Keratinocyte (primary cell): Measurements from ENCODE around the gene TMEM144. TPM values are rescaled to one million over a fixed set of nuclear protein-coding genes. Genes with fewer than 3 reads are reported as not detected.

ENCODE experiments used
- DNase-seq: peaks from one replicate; pipeline ENCODE4 v3.0.0-alpha.2; 2011; ENCODE audit warnings: low read depth, missing footprints, low spot score
- FAIRE-seq: peaks from 2 replicates; lab custom pipeline; 2011; peaks lifted over from hg19 to GRCh38; lab: Jason Lieb, UNC
- H2AFZ ChIP-seq: 2 replicates; pipeline ENCODE4 v1.6.0; 2012; ENCODE audit warnings: low read length, control low read depth, inconsistent platforms; ENCODE audit not compliant: control insufficient read depth
- H3K27ac ChIP-seq: 2 replicates; pipeline ENCODE4 v1.5.1; 2011; ENCODE audit warnings: low read length; ENCODE audit not compliant: control insufficient read depth, insufficient read depth
- H3K27me3 ChIP-seq: 3 replicates; pipeline ENCODE4 v1.6.0; 2011; ENCODE audit warnings: low read length; ENCODE audit not compliant: control insufficient read depth, insufficient read depth; ENCODE audit errors: extremely low read depth
- H3K36me3 ChIP-seq, 2 experiments: 2 replicates in 1 of 2; 3 replicates in 1 of 2; pipeline ENCODE4 v1.5.1; 2011; ENCODE audit warnings: low read length in 2 of 2, mild to moderate bottlenecking in 1 of 2; ENCODE audit not compliant: control insufficient read depth in 2 of 2, insufficient read depth in 2 of 2; ENCODE audit errors: extremely low read depth in 1 of 2
- H3K4me1 ChIP-seq: 3 replicates; pipeline ENCODE4 v1.5.1; 2011; ENCODE audit warnings: low read length; ENCODE audit not compliant: control insufficient read depth, insufficient read depth; ENCODE audit errors: extremely low read depth
- H3K4me2 ChIP-seq: 3 replicates; pipeline ENCODE4 v1.6.0; 2011; ENCODE audit warnings: low read depth, low read length; ENCODE audit not compliant: control insufficient read depth, insufficient read depth; ENCODE audit errors: extremely low read depth
- H3K4me3 ChIP-seq, 3 experiments: fragments of 200-600 bp in 1 of 3; sonication (generic) in 1 of 3; 2 replicates in 2 of 3; 3 replicates in 1 of 3; pipeline ENCODE4 v1.5.1; 2011 to 2016; ENCODE audit warnings: low read length in 3 of 3, mild to moderate bottlenecking in 3 of 3, control low read depth in 2 of 3, inconsistent platforms in 1 of 3, low read depth in 1 of 3, mixed read lengths in 1 of 3, mixed run types in 1 of 3, moderate library complexity in 1 of 3; ENCODE audit not compliant: control insufficient read depth in 2 of 3, insufficient read depth in 2 of 3; ENCODE audit errors: extremely low read depth in 1 of 3
- H3K79me2 ChIP-seq: 2 replicates; pipeline ENCODE4 v1.6.0; 2012; ENCODE audit warnings: low read length; ENCODE audit not compliant: control insufficient read depth, insufficient read depth
- H3K9ac ChIP-seq: 3 replicates; pipeline ENCODE4 v1.6.0; 2011; ENCODE audit warnings: low read length; ENCODE audit not compliant: control insufficient read depth, insufficient read depth; ENCODE audit errors: extremely low read depth
- H3K9me1 ChIP-seq: 3 replicates; pipeline ENCODE4 v1.6.0; 2011; ENCODE audit warnings: low read length; ENCODE audit not compliant: control insufficient read depth, insufficient read depth; ENCODE audit errors: extremely low read depth
- H3K9me3 ChIP-seq: 2 replicates; pipeline ENCODE4 v1.5.1; 2012; ENCODE audit warnings: low read depth, low read length; ENCODE audit not compliant: control insufficient read depth
- H4K20me1 ChIP-seq: 3 replicates; pipeline ENCODE4 v1.6.0; 2011; ENCODE audit warnings: low read length; ENCODE audit not compliant: control insufficient read depth, insufficient read depth; ENCODE audit errors: extremely low read depth
- EZH2 ChIP-seq: IDR thresholded peaks from one replicate; pipeline ENCODE4 v1.6.1; 2012; ENCODE audit warnings: inconsistent platforms, mild to moderate bottlenecking, low read length, moderate library complexity
- dilution Hi-C: fragments of 300-500 bp; cut with MboI; formaldehyde crosslinking; loops from one replicate; pipeline ENCODE4 v1.7.0; 2020; ENCODE audit warnings: low sequenced_read_pairs; ENCODE audit not compliant: extremely low pct_ligation_motif_present
- polyA plus RNA-seq, 5 experiments: library from polyadenylated mRNA; depleted of rRNA in 3 of 5; stranded (reverse) in 3 of 5; stranded (forward) in 1 of 5; unstranded in 1 of 5; fragments of >200 nt; gene quantifications; 1 replicate in 1 of 5; 2 replicates in 3 of 5; 3 replicates in 1 of 5; pipeline versions ENCODE4 v1.2.1 to v1.2.3, GENCODE V29; 2011 to 2012; ENCODE audit warnings: missing spikeins in 2 of 5, low read depth in 1 of 5, low replicate concordance in 1 of 5
- TF ChIP-seq, protein P1 (sequence below), 3 experiments: IDR thresholded peaks in 1 of 3; conservative IDR thresholded peaks in 1 of 3; optimal IDR thresholded peaks in 1 of 3; 2 replicates in 2 of 3; 3 replicates in 1 of 3; pipeline versions ENCODE3 to v1.5.1; 2011; ENCODE audit warnings: low read length in 3 of 3, mild to moderate bottlenecking in 3 of 3, moderate library complexity in 2 of 3, control low read depth in 1 of 3, inconsistent platforms in 1 of 3; ENCODE audit not compliant: insufficient read depth in 2 of 3; ENCODE audit errors: extremely low read depth in 1 of 3

TMEM144 gene
- polyA plus RNA-seq, 1 donor (not counting 4 experiments of a cell fraction or from before 2014, with no cell fraction given): 3.3 TPM

DNA sequence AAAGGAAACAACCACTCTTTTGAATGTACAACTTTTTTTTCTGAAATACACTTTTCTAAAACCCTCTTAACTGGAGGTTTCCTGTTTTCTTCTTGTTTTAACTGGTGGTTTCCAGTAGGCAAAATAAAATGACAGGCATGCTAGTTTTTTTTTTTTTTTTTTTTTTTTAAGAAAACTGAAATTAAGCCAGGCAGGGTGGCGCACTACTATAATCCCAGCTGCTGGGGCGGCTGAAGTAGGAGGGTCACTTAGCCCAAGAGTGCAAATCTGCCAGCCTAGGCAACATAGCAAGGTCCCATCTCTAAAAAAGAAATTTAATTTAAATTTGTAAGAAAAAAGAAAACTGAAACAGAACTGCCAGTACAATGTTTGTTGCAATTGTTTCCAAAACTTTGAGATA is 44.0 kb downstream of the TMEM144 start:
- no peaks in the 10 kb centered on the region for H4K20me1 ChIP-seq
- TF ChIP-seq, protein P1, sequence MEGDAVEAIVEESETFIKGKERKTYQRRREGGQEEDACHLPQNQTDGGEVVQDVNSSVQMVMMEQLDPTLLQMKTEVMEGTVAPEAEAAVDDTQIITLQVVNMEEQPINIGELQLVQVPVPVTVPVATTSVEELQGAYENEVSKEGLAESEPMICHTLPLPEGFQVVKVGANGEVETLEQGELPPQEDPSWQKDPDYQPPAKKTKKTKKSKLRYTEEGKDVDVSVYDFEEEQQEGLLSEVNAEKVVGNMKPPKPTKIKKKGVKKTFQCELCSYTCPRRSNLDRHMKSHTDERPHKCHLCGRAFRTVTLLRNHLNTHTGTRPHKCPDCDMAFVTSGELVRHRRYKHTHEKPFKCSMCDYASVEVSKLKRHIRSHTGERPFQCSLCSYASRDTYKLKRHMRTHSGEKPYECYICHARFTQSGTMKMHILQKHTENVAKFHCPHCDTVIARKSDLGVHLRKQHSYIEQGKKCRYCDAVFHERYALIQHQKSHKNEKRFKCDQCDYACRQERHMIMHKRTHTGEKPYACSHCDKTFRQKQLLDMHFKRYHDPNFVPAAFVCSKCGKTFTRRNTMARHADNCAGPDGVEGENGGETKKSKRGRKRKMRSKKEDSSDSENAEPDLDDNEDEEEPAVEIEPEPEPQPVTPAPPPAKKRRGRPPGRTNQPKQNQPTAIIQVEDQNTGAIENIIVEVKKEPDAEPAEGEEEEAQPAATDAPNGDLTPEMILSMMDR (optimal IDR thresholded peaks at IDR 0.05 in 1 of 3, IDR thresholded peaks at IDR 0.05 in 1 of 3, conservative IDR thresholded peaks at IDR 0.05 in 1 of 3; ENCODE audit: extremely low read depth in 1 of 3, insufficient read depth in 2 of 3, low read length in 3 of 3): no peak
- TF ChIP-seq EZH2: no peak
- H3K4me2 ChIP-seq: no peak overlapping the region
- H3K79me2 ChIP-seq: no peaks in the 10 kb centered on the region
- no peaks in the 10 kb centered on the region for H3K27me3 ChIP-seq
- FAIRE-seq (no peak), DNase-seq (no peak)
- no peaks in the 10 kb centered on the region for H3K9me3 ChIP-seq
- dilution Hi-C loops: no loop called here
- H3K36me3 ChIP-seq: no peaks in the 10 kb centered on the region
- H3K4me3 ChIP-seq: no peak overlapping the region
- H3K9me1 ChIP-seq: no peaks in the 10 kb centered on the region
- no peak overlapping the region for H3K27ac ChIP-seq
- H2AFZ ChIP-seq: no peak overlapping the region
- H3K9ac ChIP-seq: no peak overlapping the region
- no peaks in the 10 kb centered on the region for H3K4me1 ChIP-seq

DNA sequence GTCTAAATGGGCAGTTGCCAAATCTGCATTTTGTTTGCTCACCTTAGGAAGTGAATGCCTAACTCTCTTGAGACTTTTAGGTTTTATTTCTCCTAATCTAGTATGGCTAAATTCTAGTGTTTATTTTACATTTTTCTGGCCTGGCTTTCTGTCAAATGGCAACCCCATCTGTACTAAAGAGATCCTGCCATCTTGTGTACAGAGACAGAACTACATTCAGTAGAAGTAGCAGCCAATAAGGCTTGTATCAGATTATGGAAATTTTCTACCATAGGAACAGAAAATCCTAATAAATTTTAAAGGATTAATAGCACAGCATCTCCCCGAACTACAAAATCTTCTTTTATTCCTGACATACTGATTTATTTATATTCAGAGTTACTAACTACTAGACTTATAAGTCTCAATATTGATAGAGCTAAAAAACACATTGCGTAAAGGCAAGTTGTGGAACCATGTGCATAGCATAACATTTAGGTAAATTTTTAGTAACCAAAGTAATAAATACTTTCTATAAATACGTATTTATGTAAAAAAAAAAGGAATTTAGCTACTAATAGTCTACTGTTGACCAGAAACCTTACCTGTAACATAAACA is 45.5 kb downstream of the TMEM144 start:
- H3K4me3 ChIP-seq: no peak overlapping the region
- no peaks in the 10 kb centered on the region for H3K9me3 ChIP-seq
- no peaks in the 10 kb centered on the region for H4K20me1 ChIP-seq
- no peak overlapping the region for H3K4me2 ChIP-seq
- peak overlapping the region; percentile 54 for H2AFZ ChIP-seq
- no peaks in the 10 kb centered on the region for H3K27me3 ChIP-seq
- no peak overlapping the region for H3K9ac ChIP-seq
- no peaks in the 10 kb centered on the region for H3K4me1 ChIP-seq
- H3K9me1 ChIP-seq: no peaks in the 10 kb centered on the region
- dilution Hi-C loops: no loop called here
- no peak overlapping the region for H3K27ac ChIP-seq
- no peaks in the 10 kb centered on the region for H3K36me3 ChIP-seq
- FAIRE-seq: peak; percentile 69
- TF ChIP-seq, protein P1 (optimal IDR thresholded peaks at IDR 0.05 in 1 of 3, IDR thresholded peaks at IDR 0.05 in 1 of 3, conservative IDR thresholded peaks at IDR 0.05 in 1 of 3; ENCODE audit: extremely low read depth in 1 of 3, insufficient read depth in 2 of 3, low read length in 3 of 3): peak; percentile 11 to 56 (median 55)
- TF ChIP-seq EZH2: no peak
- DNase-seq: no peak
- no peaks in the 10 kb centered on the region for H3K79me2 ChIP-seq
